Measurements from ENCODE around the gene PPIL6.

GRCh38 chr6:109485266-109485935, 45.0 kb upstream of the PPIL6 start:
- TF ChIP-seq POLR2A (IDR thresholded peaks at IDR 0.05) (no peak), CTCF (IDR thresholded peaks at IDR 0.05) (no peak)

Data from body of pancreas (tissue), 4 donors.